ENCODE data around the gene SHANK2.

The SHANK2 gene

DNA sequence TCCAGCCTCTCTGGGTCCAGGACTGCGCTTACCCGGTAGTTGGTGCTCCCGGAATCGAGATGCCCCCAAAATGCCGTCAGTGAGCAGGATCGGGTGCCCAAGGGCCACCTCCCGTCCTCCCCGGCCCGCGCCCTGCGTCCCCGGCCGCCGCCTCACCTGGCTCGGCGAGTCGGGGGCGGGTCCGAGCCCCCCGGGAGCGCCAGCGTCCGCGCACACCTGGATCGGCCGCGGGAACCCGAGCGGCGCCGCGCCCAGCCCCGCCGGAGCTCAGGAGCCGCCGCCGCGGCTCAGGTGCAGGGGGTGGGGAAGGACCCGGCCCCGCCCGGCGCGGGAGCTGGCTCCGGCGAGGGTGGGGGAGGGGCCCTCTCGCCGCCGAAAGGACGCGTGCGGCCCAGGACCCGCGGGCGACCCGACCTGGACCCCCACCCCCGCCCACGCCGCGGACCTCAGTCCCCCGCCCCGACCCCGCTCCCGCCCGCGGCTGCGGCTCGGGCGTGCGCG lies at the start of gene SHANK2:
SHANK2 (minus strand) TSS at position 309 of the 501 bp plus-strand sequence. CDS start 105,251 bp downstream, outside the sequence.
- no peak for DNase-seq

DNA sequence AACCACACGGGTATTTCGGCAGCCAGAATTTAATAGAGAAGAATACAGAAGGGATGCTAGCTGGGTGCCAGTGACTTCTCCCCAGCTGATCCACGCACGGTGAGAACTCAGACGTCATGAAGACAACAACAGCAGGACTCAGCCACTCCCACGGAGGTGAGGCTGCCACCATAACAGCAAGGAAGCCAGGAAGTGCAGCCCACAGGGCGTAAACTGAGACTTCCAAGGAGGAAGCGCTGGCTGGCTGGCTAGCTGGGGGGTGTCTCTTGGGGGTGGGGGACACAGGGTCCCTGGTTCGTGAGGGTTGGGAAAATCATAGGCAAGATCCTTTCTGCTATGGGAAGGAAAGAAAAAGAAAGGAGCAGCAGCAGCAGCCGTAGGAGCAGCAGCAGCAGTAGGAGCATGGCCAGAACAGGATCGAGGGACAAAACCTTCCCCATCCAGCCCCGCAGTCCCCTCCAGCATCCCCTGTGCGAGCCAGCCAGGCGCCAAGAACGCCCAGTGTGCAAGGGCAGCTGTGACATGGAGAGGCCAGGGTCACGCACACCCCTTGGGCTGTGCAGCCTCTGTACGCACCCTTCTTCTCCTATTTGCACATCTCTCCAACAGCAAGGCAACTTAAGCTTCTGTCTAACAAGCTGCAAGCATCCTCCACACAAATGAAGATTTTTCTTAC lies 49.6 kb upstream of the SHANK2 start:
- no peak for DNase-seq

DNA sequence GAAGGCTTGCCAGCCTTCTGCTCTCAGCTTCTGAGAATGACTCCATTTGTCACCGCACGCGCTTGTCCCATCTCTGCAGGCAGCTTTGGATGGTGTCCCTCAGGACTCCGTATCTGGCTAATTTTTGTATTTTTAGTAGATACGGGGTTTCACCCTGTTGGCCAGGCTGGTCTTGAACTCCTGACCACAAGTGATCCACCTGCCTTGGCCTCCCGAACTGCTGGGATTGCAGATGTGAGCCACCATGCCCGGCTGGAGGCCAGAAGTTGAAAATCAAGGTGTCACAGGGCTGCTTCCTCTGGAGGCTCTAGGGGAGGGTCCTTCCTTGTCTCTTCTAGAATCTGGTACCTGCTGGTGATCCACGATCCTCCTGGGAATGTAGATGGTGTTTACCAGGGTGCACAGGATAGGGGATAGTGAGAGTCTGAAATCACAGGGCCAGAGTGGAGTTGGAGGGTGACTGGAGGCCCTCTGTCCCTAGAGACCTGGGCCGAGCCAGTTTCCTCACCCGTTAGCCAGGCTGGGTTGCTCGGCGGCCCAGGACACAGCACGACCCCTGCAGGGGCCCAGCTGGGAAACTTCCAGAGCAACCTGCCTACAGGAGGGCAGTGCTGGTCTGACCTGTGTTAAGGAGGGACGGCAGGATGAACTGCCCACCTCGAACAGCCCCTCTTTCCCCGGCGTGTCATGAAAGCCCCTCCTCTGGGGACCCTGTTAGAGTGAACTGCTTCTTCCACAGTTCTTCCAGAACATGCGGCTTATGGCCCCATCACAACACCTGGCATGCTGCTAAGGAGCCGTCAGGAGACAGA lies 48.9 kb upstream of the SHANK2 start:
- no peak for DNase-seq

DNA sequence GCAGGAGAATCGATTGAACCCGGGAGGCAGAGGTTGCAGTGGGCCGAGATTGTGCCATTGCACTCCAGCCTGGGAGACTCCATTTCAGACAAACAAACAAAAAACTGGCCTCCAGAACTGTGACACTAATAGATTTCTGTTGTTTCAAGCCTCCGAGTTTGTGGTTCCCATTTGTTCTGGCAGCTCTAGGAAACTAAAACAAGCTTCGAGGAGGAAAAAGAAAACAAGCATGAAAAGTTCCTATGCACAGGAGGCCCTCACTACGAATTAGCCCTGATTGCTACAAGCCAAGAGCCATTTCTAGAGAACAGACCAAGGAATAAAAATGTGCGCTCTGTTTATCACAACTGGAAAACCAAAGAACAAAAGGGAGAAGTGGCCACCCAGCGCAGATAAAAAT lies 47.8 kb upstream of the SHANK2 start:
- DNase-seq: no peak

DNA sequence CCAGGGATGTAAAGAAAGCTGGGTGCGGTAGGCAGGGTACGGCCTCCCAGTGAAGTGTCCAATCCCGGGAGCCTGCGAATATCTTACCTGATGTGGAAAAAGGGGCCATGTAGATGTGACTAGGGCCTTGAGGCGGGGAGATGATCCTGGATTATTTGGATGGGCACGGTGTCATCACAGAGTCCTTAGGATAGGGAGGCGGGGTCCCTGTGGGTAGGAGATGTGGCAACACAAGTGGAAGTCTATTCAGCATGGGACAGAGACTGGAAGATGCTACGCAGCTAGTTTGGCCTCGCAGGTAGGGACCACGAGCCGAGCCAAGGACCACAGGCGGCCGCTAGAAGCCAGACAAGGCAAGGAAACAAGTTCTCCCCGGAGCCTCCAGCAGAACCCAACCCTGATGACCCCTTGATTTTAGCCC lies 46.4 kb upstream of the SHANK2 start:
- no peak for DNase-seq

DNA sequence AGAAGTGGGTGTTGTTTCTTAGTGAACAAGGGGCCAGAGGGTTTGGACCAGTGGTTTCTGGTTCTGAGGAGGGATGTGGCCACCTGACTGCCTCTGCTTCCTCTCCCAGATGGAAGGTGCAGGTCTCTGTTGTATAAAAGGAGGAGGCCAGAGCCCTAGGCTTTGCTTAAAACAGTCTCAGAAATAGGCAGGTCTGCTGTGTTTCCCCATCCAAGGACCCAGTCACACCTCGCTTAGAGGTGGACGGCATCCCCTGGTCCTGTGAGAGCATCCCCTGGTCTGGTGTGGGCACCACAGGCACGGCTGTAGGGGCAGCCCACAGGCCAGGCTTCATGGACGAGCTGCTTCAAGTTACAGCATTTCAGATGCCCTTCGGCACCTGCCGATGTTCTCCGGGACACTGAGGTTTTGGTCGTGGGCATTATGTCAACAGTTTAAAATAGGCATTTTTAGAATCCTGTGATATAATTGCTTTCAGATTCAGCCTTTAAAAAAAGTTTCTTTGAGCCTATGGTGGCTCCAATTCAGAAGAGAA lies 45.7 kb upstream of the SHANK2 start:
- DNase-seq: no peak

DNA sequence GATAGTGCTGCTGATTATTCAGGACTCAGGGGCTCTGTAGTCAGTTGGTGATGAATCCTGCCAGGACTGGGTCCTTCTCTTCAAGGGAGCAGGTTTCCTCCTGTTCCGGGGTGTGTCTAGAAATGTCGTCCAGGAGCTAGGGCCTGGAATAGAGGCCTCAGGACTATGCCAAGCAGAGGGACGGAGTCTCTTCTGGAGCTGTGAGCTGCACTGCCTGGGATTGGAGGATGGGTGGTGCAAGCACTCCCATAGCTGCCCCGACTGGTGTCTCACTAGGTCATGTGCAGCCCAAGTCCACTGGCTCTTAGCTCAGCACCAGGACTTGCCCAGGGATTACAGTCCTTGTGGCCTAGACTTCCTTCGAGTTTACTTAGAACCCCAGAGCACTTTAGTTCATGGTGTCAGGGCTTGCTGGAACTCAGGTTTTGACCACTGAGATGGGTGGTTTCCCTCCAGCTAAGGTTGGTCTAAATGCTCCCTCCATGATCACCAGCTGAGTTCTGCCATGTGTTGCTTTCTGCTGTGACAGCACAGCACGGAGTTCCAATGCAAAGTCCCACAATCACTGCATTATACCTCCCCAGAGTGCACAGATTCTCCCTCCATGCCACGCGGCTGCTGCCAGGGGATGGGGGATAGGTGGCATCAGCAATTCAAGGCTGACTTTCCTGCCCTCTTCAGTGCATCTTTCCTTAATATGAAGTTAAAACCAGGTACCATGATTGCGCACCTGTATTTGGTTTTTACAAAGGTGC lies 42.6 kb upstream of the SHANK2 start:
- no peak for DNase-seq

DNA sequence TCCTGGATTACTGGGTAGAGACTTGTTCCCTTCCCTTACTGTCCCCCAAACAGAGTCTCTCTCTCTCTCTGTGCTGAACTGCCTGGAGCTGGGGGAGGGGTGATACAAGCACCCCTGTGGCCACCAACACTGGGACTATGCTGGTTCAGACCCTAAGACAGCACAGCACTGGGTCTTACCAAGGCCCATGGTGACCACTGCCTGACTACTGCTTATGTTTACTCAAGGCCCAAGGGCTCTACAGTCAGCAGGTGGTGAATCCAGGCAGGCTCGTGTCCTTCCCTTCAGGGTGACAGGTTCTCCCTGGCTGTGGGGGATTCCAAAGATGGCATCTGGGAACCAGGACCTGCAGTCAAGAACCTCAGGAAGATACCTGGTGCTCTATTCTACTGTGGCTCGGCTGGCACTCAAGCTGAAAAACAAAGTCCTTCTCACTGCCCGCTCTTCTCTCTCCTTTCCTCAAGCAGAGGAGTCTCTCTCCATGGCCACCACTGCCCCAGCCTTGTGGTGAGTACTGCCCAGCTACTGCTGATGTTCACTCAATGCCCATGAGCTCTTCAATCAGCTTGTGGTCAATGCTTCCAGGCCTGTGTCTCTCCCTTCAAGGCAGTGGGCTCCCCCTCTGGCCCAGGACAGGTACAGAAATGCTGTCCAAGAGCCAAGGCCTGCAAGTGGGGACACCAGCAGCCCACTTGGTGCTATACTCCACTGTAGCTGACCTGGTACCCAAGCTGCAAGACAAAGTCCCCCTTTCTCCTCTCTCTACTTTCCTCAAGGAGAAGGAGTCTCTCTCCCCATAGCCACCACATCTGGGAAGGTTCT lies 41.8 kb upstream of the SHANK2 start:
- no peak for DNase-seq

DNA sequence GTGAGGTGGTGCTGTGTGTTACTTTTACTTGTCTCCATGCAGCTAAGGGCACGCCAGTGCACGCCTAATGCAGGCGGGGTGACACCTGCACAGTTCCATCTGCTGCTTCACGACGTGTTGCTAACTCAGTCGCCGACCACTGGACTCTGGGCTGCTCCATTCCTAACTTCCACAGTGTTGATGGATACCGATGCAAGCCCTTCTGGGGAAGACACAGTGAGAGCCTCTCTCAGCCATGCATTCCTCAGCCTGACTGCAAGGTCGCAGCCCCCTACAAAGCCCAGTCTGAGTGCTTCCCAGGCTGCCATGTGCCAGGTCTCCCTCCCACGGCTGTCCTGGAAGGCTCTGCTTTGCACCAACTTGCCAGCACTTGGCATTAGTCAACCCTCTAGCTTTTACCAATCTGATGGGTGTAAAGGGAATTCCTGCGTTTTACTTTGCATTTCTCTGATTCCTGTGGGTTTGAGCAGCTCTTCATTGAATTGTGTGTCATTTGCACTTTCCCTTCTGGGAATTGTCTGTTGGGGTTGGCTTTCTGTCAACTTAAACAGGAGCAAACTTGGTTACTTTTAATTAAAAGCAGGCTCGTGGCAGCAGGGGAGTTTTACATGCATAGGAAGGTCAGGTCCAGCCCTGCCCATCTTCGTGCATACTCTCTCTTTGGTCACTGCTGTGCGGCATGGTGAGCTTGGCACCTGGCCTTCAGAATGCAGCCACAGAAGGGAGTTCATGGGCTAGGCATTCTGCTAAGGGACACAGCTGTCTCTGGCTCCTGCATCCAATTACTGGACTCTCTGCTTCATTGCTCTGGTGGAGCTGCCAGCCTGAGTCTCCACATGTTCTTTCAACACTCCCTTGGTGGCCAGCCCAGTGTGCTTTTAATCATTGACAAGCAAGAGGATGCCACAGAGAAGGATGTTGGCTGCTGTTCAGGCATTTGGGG lies 34.6 kb upstream of the SHANK2 start:
- DNase-seq: no peak

DNA sequence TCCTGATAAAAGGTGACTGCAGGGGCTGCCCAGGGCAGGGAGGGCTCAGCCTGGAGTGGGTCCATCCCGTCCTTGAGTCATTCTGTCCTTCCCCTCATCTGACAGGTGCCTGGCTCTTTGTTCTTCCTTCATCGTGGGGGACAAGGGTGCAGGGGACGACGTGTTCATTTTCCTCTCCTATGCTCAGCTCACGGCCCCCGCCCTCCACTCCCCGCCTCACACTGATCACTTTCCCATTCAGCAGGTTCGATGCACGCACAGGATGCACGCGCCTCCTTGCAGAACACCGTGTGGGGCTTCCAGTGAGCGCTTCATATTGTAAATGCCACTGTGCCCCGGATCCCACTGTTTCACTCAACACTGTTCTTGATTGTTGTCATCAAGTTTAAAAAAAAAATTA lies 32.7 kb upstream of the SHANK2 start:
- no peak for DNase-seq

DNA sequence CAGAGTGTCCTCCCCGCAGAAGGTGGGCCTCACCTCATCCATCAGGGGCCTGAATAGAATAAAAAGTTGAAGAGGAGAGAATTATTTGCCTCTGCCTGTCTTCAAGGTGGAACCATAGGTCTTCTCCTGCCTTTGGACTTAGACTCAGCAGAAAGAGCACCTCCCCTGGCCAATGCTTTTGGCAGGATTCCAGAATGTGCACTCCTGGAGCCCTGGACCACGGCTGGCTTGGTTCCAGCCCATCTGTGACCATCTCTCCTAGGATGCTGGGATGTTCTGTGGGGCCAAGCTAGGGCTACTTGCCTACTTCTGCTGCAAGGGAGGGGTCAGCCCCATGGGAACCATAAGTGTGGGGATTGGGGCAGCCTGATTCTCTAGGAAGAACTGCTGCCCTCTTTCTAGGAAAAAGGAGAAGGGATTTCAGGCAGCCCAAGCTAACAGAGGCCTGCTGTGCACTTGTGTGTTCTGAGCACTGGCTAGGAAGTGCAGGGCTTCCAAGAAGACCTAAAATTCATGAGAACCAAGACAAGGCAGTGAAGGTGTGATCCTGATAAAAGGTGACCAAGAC lies 32.2 kb upstream of the SHANK2 start:
- DNase-seq: no peak

DNA sequence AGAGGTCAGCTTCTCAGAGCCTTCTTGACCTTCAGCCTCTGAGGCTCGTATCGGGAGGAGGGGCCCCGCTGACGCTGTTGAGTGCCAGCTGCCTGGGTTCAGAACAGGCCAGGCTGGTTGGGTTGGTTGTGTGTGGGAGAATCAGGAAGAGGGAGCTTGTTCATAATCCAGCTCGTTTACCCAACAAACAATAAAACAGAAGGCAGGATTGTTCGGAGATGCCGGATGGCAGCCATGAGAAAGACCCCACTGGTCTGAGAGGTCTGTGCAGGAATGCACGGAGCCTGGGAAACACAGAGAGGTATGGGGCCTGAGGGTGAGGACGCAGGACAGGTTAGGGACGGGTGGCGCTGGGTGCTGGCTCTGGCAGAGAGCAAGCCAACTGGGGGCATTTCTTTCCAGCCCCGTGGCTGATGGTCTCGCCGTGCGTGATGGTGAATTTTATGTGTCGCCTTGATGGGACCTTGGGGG lies 31.6 kb upstream of the SHANK2 start:
- no peak for DNase-seq

DNA sequence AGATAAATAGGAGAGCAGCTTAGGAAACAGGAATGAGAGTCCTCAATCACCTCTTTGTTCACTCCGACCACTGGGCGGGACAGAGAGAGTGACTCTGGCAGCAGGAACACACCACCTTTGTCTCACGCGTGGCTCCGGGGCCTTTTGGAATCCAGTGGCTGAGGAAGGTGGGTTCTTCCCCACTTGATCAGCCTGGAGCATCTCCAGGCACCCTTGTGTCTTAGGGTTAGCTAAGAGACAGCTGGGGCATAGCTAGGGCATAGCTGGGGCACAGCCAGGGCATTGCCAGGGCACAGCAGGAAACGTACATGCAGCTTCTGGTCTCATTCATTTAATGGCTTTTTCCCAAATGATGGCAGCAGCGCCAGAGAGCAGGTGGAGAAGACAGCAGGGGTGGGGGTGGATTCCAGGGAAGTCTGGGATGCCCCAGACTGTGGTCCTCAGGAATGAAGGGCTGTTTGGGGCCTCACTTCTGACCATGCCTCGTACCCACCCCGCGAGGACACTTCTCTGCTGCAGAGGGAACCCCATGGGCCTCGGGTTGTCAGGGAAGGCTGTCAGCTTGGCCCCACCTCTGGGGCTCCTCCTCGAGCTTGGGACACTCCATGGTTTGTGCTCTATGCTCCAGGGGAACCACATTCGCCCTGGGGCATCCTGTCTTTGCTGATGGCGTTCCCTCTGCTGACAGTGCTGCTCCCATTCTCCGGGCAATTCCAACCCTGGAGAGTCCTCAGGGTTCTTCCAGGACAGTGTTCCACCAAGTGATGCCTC lies 30.4 kb upstream of the SHANK2 start:
- DNase-seq: no peak

DNA sequence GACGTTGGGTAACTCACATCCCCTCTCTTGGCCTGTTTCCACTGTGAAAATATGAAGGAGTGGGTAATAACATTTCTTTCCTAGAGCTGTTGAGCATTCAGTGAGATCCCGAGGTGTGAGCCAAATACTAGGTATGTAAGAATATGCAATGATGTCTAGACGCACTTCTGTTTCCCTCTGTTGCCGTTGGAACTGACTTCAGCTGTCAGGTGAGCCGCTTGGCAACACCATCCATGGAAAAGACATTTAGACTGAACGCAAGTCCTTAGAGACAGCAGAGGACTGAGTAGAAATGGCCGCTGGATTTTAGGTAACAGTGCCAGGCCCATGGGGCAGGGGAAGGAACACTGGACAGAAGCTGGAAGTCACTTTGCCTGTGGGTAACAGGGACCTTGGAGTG lies 29.5 kb upstream of the SHANK2 start:
- no peak for DNase-seq

DNA sequence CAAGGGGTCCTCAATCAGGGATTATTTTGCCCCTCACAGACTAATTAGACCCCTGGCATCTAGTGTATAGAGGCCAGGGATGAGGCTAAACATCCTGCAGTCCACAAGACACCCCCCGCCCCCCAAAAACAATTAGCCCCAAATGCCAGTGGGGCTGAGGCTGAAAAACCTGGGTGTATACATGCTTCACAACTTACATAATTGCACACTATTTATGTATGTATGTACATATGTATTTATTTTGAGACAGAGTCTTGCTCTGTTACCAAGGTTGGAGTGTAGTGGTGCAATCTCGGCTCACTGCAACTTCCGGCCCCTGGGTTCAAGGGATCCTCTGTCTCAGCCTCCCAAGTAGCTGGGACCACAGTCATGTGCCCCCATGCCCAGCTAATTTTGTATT lies 28.8 kb upstream of the SHANK2 start:
- no peak for DNase-seq

DNA sequence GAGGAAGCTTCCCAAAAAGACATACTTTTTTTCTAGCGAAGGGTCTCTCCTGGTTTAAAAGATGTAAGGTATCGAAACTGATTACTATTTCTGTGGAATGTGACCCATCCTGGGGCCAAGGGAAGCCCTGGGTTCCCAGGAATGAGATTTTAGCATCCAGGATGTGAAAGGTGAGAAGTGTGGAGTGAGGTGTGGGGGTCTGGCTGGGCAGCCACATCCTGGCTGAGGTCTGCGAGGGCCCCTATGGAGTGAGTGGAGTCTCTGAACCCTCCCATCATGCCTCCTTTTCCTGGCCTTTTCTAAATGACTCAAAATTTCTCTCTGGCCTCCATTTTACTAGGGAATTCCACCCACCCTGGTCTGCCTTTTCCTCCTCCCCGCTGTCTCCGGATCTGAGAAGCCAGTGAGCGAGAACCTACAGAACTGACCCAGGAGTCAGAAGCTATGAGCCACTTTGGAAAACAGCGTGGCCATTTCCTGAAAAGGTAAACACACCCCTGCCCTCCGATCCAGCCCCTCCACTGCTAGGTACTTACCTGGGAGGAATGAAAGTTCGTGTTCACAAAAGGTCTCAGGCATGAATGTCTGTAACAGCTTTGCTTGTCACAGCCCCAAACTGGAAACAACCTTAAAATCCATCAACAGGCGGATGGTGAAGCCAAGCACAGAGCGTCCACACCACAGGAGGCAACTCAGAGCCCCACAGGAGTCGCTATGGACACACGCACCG lies 27.7 kb upstream of the SHANK2 start:
- DNase-seq: no peak

DNA sequence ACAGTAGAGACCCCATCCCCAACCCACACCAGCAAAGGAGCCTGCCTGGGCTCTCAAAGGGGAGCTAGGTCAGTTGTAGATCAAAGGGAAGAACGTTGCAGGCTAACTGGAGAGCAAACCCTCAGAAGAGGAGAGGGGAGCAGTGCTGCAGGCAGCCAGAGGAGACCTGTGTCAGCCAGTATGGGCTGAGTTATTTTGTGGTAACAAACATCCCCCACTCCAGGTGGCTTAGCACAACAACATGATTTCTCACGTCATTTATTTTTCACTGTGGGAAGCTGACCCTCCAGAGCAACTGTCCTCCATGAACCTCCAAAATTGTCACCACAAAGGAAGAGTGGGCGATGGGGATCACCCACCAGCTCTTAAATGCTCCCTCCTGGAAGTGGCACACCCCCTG lies 19.8 kb upstream of the SHANK2 start:
- no peak for DNase-seq

DNA sequence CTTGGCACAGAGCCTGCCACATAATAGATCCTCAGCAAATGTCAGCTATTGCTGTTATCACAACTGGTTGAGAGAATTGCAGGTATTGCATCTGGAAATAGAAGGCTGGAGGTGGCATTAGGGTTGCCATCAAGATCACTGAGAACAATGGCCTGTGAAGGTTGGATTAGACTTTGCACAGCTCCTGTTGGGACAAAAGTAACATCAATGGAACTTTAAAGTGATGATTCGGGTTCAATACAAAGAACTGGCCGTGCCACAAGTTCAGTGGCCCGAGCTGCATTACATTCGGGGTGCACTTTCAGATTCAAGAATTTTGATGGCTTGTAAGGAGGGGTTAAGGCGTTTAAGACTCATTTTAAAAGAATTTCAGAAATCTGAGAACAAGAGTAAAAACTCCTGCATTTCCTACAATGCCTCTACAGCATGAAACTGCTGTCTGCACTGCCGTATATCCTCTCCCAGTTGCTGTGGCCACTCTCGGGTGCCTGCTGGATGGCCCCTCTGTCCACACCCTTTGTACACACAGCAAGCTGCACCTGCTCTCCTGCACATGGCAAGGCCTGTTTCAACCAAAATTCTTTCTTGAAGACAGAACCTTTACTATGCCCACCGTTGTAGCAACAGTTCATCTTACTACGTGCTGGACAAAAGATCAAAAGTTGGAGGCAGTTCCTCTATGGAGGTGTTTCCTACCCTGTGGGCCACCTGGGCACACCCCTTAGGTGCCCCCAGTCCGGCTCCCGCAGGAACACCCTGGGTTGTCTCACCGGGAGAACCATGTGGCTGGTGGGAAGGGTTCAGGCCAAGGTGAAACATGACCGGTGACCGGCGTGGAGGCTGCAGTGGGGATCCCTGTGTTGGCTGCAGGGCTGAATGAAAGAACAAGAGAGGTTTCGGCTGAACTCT lies 17.5 kb upstream of the SHANK2 start:
- no peak for DNase-seq

All from NK-92 treated with Interleukin-12 subunit alpha and Interleukin-12 subunit beta, amount 100 ng/mL, for 24 hours (cell line).